GM18517 (cell line): ENCODE results near the gene LBX2.
A peak's percentile ranks its signal among the peaks of the same experiment; 100 is the strongest.

Source experiments
- ATAC-seq: cut with Tn5 transposase; IDR thresholded peaks from one replicate; pipeline ENCODE4 v1.9.1; 2021; ENCODE audit warnings: mild to moderate bottlenecking, moderate library complexity; ENCODE audit not compliant: unreplicated experiment

The LBX2 gene

GRCh38 chr2:74505448-74506246 is 6.2 kb upstream of the LBX2 start:
- ATAC-seq = no peak

GRCh38 chr2:74504591-74504990 is 5.2 kb upstream of the LBX2 start:
- no peak for ATAC-seq

- ATAC-seq = no peak
Measured at GRCh38 chr2:74503506-74504475, 4.4 kb upstream of the LBX2 start.

GRCh38 chr2:74502720-74503505 is 3.5 kb upstream of the LBX2 start:
- ATAC-seq = peak; percentile 35

- ATAC-seq = no peak
Measured at GRCh38 chr2:74502147-74502719, 2.8 kb upstream of the LBX2 start.

- no peak for ATAC-seq
Measured at GRCh38 chr2:74501335-74502071, 2.1 kb upstream of the LBX2 start.

- ATAC-seq = no peak
Measured at GRCh38 chr2:74500578-74500946, 1.2 kb upstream of the LBX2 start.

- no peak for ATAC-seq
Measured at GRCh38 chr2:74499940-74500577, 656 bp upstream of the LBX2 start.

- no peak for ATAC-seq
Measured at GRCh38 chr2:74498500-74499266, 720 bp downstream of the LBX2 start.

- no peak for ATAC-seq
Measured at GRCh38 chr2:74497777-74498499, 1.5 kb downstream of the LBX2 start.

GRCh38 chr2:74496997-74497776 is 2.2 kb downstream of the LBX2 start:
- no peak for ATAC-seq

- no peak for ATAC-seq
Measured at GRCh38 chr2:74495440-74495839, 4.0 kb downstream of the LBX2 start.

- ATAC-seq = no peak
Measured at GRCh38 chr2:74493546-74493945, 5.9 kb downstream of the LBX2 start.

GRCh38 chr2:74491648-74492544 is 7.5 kb downstream of the LBX2 start:
- ATAC-seq = no peak

GRCh38 chr2:74489906-74490305 is 9.5 kb downstream of the LBX2 start:
- ATAC-seq = no peak
